NCI-H226 (cell line): ENCODE measurements around the gene SLC6A9.

Experiments
- DNase-seq: peaks from one replicate; pipeline ENCODE4 v3.0.0-alpha.2; 2015

SLC6A9 gene

GRCh38 chr1:44031252-44032169 lies at the start of gene SLC6A9:
Gene SLC6A9 (minus strand): TSS chr1:44031462. CDS start chr1:44024277, 7,185 bp downstream.
- peak; percentile 51 for DNase-seq

- DNase-seq: no peak
These were observed 48.3 kb upstream of the SLC6A9 start for GRCh38 chr1:44079566-44079965.

GRCh38 chr1:44078104-44078503 lies 46.8 kb upstream of the SLC6A9 start:
- no peak for DNase-seq

GRCh38 chr1:44077421-44077820 lies 46.2 kb upstream of the SLC6A9 start:
- DNase-seq: no peak

GRCh38 chr1:44076066-44076465 lies 44.8 kb upstream of the SLC6A9 start:
- DNase-seq: peak; percentile 96

GRCh38 chr1:44074415-44074814 lies 43.2 kb upstream of the SLC6A9 start:
- DNase-seq: no peak

GRCh38 chr1:44073528-44073927 lies 42.3 kb upstream of the SLC6A9 start:
- no peak for DNase-seq

GRCh38 chr1:44072821-44073220 lies 41.6 kb upstream of the SLC6A9 start:
- no peak for DNase-seq

GRCh38 chr1:44072204-44072603 lies 40.9 kb upstream of the SLC6A9 start:
- DNase-seq: peak; percentile 73

- DNase-seq: no peak
These were observed 40.2 kb upstream of the SLC6A9 start for GRCh38 chr1:44071461-44071860.

- DNase-seq: no peak
These were observed 37.2 kb upstream of the SLC6A9 start for GRCh38 chr1:44068442-44068921.

GRCh38 chr1:44067266-44068250 lies 36.3 kb upstream of the SLC6A9 start:
- no peak for DNase-seq

- DNase-seq: no peak
These were observed 31.5 kb upstream of the SLC6A9 start for GRCh38 chr1:44062656-44063179.

GRCh38 chr1:44061857-44062256 lies 30.6 kb upstream of the SLC6A9 start:
- DNase-seq: no peak

GRCh38 chr1:44060830-44061267 lies 29.6 kb upstream of the SLC6A9 start:
- DNase-seq: no peak

- DNase-seq: no peak
These were observed 28.5 kb upstream of the SLC6A9 start for GRCh38 chr1:44059664-44060355.

- DNase-seq: no peak
These were observed 27.9 kb upstream of the SLC6A9 start for GRCh38 chr1:44059212-44059611.

- DNase-seq: no peak
These were observed 26.0 kb upstream of the SLC6A9 start for GRCh38 chr1:44057293-44057692.

GRCh38 chr1:44053394-44053793 lies 22.1 kb upstream of the SLC6A9 start:
- no peak for DNase-seq

GRCh38 chr1:44050261-44050660 lies 19.0 kb upstream of the SLC6A9 start:
- peak; percentile 67 for DNase-seq

GRCh38 chr1:44049839-44050238 lies 18.6 kb upstream of the SLC6A9 start:
- peak; percentile 95 for DNase-seq

GRCh38 chr1:44048532-44049215 lies 17.4 kb upstream of the SLC6A9 start:
- DNase-seq: peak; percentile 37
